ENCODE data around the gene S100A7. TPM values are rescaled to one million over a fixed set of nuclear protein-coding genes. Genes with fewer than 3 reads are reported as not detected.

The S100A7 gene
- polyA plus RNA-seq, 1 donor from 2014 or later: not detected

GRCh38 chr1:153428073-153428638 is 32.3 kb downstream of the S100A7 start:
- Histone ChIP-seq H4K20me1 (ENCODE audit: insufficient read depth) (no peaks in the 10 kb centered on the region), H3K27me3 (ENCODE audit: insufficient read depth, low read depth, low read length) (peaks cover 6% of the 10 kb centered on the region), H3K9ac (ENCODE audit: low read length) (no peak overlapping the region), H2AFZ (ENCODE audit: low read depth, low read length) (no peak overlapping the region), H3K9me3 (ENCODE audit: low read length) (no peaks in the 10 kb centered on the region), H3K4me3 (ENCODE audit: low read length) (no peak overlapping the region), H3K79me2 (replicated peaks; ENCODE audit: insufficient read depth, low read length) (no peaks in the 10 kb centered on the region), H3K36me3 (ENCODE audit: insufficient read depth, low read length) (no peaks in the 10 kb centered on the region), H3K9me2 (ENCODE audit: insufficient read depth, low read length) (no peaks in the 10 kb centered on the region), H3F3A (ENCODE audit: insufficient read depth, low read length, poor library complexity, severe bottlenecking) (no peaks in the 10 kb centered on the region), H3K27ac (ENCODE audit: low read length) (no peak overlapping the region), H3K4me2 (ENCODE audit: low read length) (no peak overlapping the region)
- TF ChIP-seq MXI1 (conservative IDR thresholded peaks at IDR 0.05; ENCODE audit: poor library complexity, severe bottlenecking) (no peak), EP300 (conservative IDR thresholded peaks at IDR 0.05; ENCODE audit: poor library complexity, severe bottlenecking) (no peak), SMC3 (conservative IDR thresholded peaks at IDR 0.05; ENCODE audit: poor library complexity) (no peak), REST (IDR thresholded peaks at IDR 0.05; ENCODE audit: borderline replicate concordance) (no peak), EZH2 (IDR thresholded peaks at IDR 0.05; ENCODE audit: borderline replicate concordance, insufficient read depth, low read length, poor library complexity, severe bottlenecking) (no peak), POLR2AphosphoS5 (IDR thresholded peaks at IDR 0.05) (no peak), CTCF (IDR thresholded peaks at IDR 0.05; ENCODE audit: poor library complexity, severe bottlenecking) (no peak), RAD21 (conservative IDR thresholded peaks at IDR 0.05) (no peak), TAF1 (IDR thresholded peaks at IDR 0.05; ENCODE audit: low read depth) (no peak)

- Histone ChIP-seq H3K9me3 (ENCODE audit: low read length) (no peaks in the 10 kb centered on the region), H3K27ac (ENCODE audit: low read length) (no peak overlapping the region)
Observed at GRCh38 chr1:153426809-153427208, 33.6 kb downstream of the S100A7 start.

More at GRCh38 chr1:153426809-153427208, 33.6 kb downstream of the S100A7 start:
- Histone ChIP-seq H3K27me3 (ENCODE audit: insufficient read depth, low read depth, low read length) (peaks cover 6% of the 10 kb centered on the region), H3K4me3 (ENCODE audit: low read length) (no peak overlapping the region), H3K4me2 (ENCODE audit: low read length) (no peak overlapping the region), H3K9ac (ENCODE audit: low read length) (no peak overlapping the region), H3F3A (ENCODE audit: insufficient read depth, low read length, poor library complexity, severe bottlenecking) (no peaks in the 10 kb centered on the region), H3K9me2 (ENCODE audit: insufficient read depth, low read length) (no peaks in the 10 kb centered on the region), H3K36me3 (ENCODE audit: insufficient read depth, low read length) (no peaks in the 10 kb centered on the region), H2AFZ (ENCODE audit: low read depth, low read length) (no peak overlapping the region), H4K20me1 (ENCODE audit: insufficient read depth) (no peaks in the 10 kb centered on the region), H3K79me2 (replicated peaks; ENCODE audit: insufficient read depth, low read length) (no peaks in the 10 kb centered on the region)
- TF ChIP-seq TAF1 (IDR thresholded peaks at IDR 0.05; ENCODE audit: low read depth): no peak
- TF ChIP-seq POLR2AphosphoS5 (IDR thresholded peaks at IDR 0.05): no peak
- no peak for TF ChIP-seq EZH2 (IDR thresholded peaks at IDR 0.05; ENCODE audit: borderline replicate concordance, insufficient read depth, low read length, poor library complexity, severe bottlenecking)
- TF ChIP-seq RAD21 (conservative IDR thresholded peaks at IDR 0.05): no peak
- no peak for TF ChIP-seq SMC3 (conservative IDR thresholded peaks at IDR 0.05; ENCODE audit: poor library complexity)
- TF ChIP-seq CTCF (IDR thresholded peaks at IDR 0.05; ENCODE audit: poor library complexity, severe bottlenecking): no peak
- no peak for TF ChIP-seq MXI1 (conservative IDR thresholded peaks at IDR 0.05; ENCODE audit: poor library complexity, severe bottlenecking)
- no peak for TF ChIP-seq REST (IDR thresholded peaks at IDR 0.05; ENCODE audit: borderline replicate concordance)
- no peak for TF ChIP-seq EP300 (conservative IDR thresholded peaks at IDR 0.05; ENCODE audit: poor library complexity, severe bottlenecking)

Measured in neural cell (in vitro differentiated cells).